GM12864 (cell line): ENCODE measurements around the gene RXRB.

ENCODE experiments used
- DNase-seq: peaks from one replicate; pipeline ENCODE4 v3.0.0-alpha.2; 2011; ENCODE audit warnings: low read depth
- H3K4me3 ChIP-seq: 2 replicates; pipeline ENCODE4 v1.5.1; 2011; ENCODE audit warnings: mild to moderate bottlenecking, low read depth, low read length, control low read depth
- TF ChIP-seq, protein P1 (sequence below): IDR thresholded peaks from 2 replicates; pipeline ENCODE4 v1.5.1; 2011; ENCODE audit warnings: low read depth, mild to moderate bottlenecking, moderate library complexity, low read length, control low read depth, inconsistent platforms; ENCODE audit errors: missing control alignments

The RXRB gene

DNA sequence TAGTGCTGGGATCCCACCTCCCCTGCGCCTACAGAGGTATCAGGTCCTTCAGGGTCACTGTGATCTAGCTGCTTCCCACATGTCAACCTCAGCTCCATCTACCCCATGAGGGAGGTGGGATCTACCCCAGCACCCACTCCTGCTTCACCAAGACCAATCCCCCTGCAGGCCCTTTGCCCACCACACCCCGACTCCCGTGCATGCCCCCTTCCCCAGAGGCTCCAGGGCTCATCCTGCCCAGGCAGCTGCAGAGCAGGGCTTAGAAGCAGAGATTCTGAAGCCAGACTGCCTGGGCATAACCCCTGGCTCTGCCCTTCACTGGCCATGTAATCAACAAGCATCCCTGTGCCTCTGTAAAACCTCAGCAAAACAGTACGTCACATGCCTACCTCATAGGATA is 25.7 kb downstream of the RXRB start:
- no peak for DNase-seq
- TF ChIP-seq, protein P1, sequence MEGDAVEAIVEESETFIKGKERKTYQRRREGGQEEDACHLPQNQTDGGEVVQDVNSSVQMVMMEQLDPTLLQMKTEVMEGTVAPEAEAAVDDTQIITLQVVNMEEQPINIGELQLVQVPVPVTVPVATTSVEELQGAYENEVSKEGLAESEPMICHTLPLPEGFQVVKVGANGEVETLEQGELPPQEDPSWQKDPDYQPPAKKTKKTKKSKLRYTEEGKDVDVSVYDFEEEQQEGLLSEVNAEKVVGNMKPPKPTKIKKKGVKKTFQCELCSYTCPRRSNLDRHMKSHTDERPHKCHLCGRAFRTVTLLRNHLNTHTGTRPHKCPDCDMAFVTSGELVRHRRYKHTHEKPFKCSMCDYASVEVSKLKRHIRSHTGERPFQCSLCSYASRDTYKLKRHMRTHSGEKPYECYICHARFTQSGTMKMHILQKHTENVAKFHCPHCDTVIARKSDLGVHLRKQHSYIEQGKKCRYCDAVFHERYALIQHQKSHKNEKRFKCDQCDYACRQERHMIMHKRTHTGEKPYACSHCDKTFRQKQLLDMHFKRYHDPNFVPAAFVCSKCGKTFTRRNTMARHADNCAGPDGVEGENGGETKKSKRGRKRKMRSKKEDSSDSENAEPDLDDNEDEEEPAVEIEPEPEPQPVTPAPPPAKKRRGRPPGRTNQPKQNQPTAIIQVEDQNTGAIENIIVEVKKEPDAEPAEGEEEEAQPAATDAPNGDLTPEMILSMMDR, result no peak
- H3K4me3 ChIP-seq, result no peak overlapping the region

DNA sequence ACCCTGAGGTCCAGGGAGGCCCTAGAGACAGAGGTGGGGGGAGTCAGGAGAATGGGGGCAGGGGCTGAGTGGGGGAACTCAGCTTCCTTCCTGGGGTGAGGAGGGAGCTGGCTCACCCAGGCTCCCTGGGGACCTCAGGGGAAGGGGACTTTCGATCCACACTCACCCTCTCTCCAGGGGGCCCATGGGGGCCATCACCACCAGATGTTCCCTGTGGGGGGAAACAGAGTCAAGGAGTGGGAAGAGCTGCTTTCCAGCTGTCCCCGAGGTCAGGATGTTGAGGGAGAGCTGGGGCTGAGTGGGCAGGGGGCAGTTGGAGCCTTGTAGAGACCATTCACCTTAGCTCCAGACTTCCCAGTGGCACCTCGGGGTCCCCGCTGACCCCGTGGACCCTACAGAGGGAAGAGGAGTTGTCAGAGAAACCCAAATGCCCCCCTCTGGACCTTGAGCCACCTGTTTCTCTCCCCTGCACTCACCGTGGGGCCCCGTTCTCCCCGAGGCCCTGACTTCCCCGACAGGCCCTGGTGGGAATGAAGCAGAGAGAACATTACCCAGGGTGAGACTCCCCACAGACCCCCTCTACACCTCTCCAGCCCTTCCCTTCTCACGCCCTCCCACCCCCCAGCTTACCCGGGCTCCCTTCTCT is 26.8 kb downstream of the RXRB start:
- no peak overlapping the region for H3K4me3 ChIP-seq
- DNase-seq, result no peak
- TF ChIP-seq, protein P1, result no peak

DNA sequence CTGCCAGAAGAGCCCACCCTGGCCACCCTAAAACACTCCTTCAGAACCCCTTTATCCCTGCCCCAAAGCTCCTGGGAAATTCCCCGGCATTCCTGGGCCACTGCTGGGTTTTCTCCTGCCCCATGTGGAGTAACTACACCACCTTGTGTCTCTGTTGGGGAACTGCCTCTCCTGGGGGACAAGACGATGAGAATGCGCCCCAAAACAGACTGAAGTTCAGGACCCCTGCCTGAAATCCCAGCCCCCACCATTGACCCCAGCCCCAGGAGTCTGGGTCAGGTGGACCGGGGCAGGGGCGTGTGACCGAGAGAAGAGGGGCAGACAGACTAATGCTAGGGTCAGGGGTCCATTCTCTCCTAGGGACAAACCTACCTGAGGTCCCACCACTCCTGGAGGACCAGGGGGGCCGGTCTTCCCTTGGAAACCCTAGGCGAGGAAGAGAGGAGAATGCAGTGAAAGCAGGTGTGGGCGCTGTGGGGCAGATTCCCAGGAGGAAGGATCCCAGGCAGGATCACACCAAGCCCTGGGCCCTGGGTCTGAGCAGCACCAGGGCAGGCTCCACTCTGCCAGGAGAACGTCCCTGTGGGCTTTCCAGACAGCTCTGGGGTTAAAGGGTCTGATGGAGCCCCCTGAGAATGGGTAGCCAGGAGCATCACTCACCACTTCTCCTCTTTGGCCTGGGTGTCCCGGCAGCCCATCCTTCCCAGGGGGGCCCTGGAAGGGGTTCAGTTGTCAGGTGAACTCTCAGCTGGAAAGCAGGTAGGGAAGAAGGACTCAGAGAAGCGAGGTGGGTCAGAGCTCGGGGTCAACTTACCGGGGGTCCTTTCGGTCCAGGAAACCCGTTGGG is 27.6 kb downstream of the RXRB start:
- H3K4me3 ChIP-seq, result no peak overlapping the region
- DNase-seq, result no peak
- TF ChIP-seq, protein P1, result peak; percentile 75

DNA sequence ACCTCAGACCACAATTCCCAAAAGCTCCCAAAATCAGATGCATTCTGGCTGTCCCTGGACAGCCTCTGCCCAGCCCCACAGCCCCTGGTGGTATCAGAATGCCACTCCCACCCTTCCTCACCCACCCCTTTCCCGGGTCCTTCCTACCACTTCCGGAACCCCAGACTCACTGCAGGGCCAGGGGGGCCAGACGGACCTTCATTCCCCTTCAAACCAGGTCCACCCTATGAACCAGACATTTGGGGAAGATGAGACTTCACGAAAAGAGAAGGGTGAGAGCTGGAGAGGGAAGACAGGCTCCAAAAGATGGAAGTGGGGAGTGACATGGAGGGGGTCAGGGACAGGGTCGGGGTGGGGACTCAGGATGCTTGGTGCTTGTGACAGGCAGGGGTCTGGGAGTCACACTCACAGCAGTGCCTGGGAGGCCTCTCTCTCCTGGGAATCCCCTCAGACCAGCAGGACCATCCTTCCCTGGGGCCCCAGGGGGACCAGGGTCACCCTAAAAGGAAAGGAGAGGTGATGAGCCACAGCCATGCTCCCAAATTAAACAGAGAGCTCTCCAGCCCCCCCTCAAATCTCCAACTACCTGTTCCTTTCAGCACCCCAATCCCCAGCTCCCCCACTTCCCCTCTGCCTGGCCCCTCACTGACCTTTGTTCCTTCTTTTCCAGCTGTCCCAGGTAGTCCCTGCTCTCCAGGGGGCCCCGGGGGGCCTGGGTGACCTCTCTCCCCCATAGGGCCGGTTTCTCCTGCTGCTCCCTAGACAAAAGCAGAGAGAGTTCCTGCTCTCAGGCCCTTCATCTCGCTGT is 28.4 kb downstream of the RXRB start:
- TF ChIP-seq, protein P1, result no peak
- DNase-seq, result no peak
- H3K4me3 ChIP-seq, result no peak overlapping the region

DNA sequence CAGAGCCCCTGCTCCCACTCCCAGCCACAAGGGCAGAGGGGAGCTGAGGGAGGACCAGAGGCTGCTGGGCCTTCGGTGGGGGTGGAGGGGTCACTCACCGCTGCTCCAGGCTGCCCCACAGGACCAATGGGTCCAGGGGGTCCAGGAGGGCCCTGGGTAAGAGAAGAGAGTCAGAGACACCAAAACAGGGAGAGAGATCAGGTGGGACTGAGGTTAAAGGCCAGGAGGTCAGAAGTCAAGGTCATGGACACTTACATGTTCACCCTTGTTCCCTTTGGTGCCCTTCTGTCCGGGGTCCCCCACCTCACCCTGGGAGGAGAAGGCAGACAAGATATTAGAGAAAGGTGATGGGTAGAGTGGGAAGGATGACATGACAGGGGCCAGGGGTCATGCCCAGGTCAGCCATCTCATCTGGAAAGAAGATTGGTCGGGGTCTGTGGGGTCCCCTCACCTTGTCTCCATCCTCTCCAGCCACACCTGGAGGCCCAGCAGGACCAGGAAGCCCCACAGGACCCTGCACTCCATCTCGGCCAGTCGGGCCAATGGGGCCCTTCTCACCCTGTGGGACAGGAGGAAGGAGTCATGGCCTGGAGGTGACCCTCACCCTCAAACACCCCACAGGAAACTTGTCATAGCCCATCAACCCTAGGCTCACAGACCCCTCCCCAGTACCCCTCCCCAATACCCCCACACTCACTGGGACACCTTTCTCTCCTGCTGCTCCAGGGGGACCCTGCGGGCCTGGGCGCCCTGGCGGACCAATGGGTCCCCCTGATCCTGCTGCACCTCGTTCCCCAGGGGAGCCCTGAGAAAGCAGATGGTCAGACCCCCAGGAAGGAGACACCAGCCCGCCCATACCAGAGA is 29.2 kb downstream of the RXRB start:
- TF ChIP-seq, protein P1, result no peak
- H3K4me3 ChIP-seq, result no peak overlapping the region
- DNase-seq, result no peak
